PC-3 (cell line): ENCODE data around the gene SCT.

Experiments used
- CTCF ChIP-seq: fragments of 300-600 bp; sonication (generic); conservative IDR thresholded peaks from 2 replicates; pipeline ENCODE4 v1.5.1; 2017; ENCODE audit warnings: antibody characterized with exemption, low read depth, mild to moderate bottlenecking, low read length
- EZH2 ChIP-seq: fragments of 300-600 bp; sonication (generic); IDR thresholded peaks from one replicate; pipeline ENCODE4 v1.6.1; 2017; ENCODE audit warnings: antibody characterized with exemption, mild to moderate bottlenecking, low read length; ENCODE audit not compliant: unreplicated experiment
- EZH2phosphoT487 ChIP-seq: fragments of 300-600 bp; sonication (generic); IDR thresholded peaks from 2 replicates; pipeline ENCODE4 v1.6.1; 2018; ENCODE audit warnings: mild to moderate bottlenecking, antibody characterized with exemption, low read length, borderline replicate concordance

- no peak for TF ChIP-seq EZH2
- no peak for TF ChIP-seq CTCF
- no peak for TF ChIP-seq EZH2phosphoT487
These were observed 39.4 kb downstream of the SCT start for GRCh38 chr11:587546-587945.
